Activated CD4-positive, alpha-beta memory T cell treated with anti-CD3 and anti-CD28 coated beads for 36 hours (primary cell): ENCODE results near the gene TOM1L2. TPM values are rescaled to one million over a fixed set of nuclear protein-coding genes. Genes with fewer than 3 reads are reported as not detected.

Source experiments
- CTCF ChIA-PET: fragments of 350-600 bp; sonication (Branson Sonifier 250); formaldehyde crosslinking; loops from one replicate; lab custom pipeline; 2021; ENCODE audit warnings: antibody characterized with exemption, inconsistent platforms; lab: Charles Lee
- POLR2A ChIA-PET: fragments of 350-600 bp; sonication (Branson Sonifier 250); formaldehyde crosslinking; loops from one replicate; lab custom pipeline; 2021; ENCODE audit warnings: antibody characterized with exemption; lab: Charles Lee
- DNase-seq: peaks from one replicate; pipeline ENCODE4 v3.0.0-alpha.2; 2020
- H3K27ac Mint-ChIP-seq: one replicate; pipeline ENCODE4 v1.8.0; 2021; ENCODE audit warnings: mixed read lengths
- H3K27me3 Mint-ChIP-seq: one replicate; pipeline ENCODE4 v1.8.0; 2021; ENCODE audit warnings: mixed read lengths
- H3K36me3 Mint-ChIP-seq: one replicate; pipeline ENCODE4 v1.8.0; 2021; ENCODE audit warnings: mixed read lengths
- H3K4me1 Mint-ChIP-seq: one replicate; pipeline ENCODE4 v1.8.0; 2021; ENCODE audit warnings: low read depth, mixed read lengths
- H3K4me3 Mint-ChIP-seq: one replicate; pipeline ENCODE4 v1.8.0; 2021; ENCODE audit warnings: mild to moderate bottlenecking, mixed read lengths
- H3K9me3 Mint-ChIP-seq: one replicate; pipeline ENCODE4 v1.8.0; 2021; ENCODE audit warnings: mixed read lengths
- intact Hi-C: fragments of 100-400 bp; cut with micrococcal nuclease; formaldehyde crosslinking; loops from one replicate; pipeline ENCODE4 v1.15.1; 2023
- total RNA-seq, 2 experiments: library from RNA; stranded (reverse); gene quantifications; one replicate each; pipeline ENCODE4 v1.2.3, GENCODE V29; 2021

Gene TOM1L2
- total RNA-seq, 2 experiments from 2014 or later, result 11.1 to 12.7 TPM

- intact Hi-C loops, result loop anchor here (10.0 kb wide), 1 partner anchor 233 kb away; the partner anchor contains the start of gene ALKBH5
- H3K27me3 Mint-ChIP-seq, result no peaks in the 10 kb centered on the region
- no peak for DNase-seq
- H3K4me3 Mint-ChIP-seq, result no peak overlapping the region
- H3K36me3 Mint-ChIP-seq, result peaks cover 9% of the 10 kb centered on the region
- H3K4me1 Mint-ChIP-seq, result peaks cover 20% of the 10 kb centered on the region
- CTCF ChIA-PET, result no interaction called here
- no peak overlapping the region for H3K27ac Mint-ChIP-seq
- H3K9me3 Mint-ChIP-seq, result no peaks in the 10 kb centered on the region
- POLR2A ChIA-PET, result interaction anchor here (1.4 kb wide), 1 partner anchor 21 kb away, joined by 3 read pairs; the partner anchor contains the start of genes DRC3 and TOM1L2
Observed at GRCh38 chr17:17951524-17951923, 20.7 kb downstream of the TOM1L2 start.

GRCh38 chr17:17950806-17951205 lies 21.4 kb downstream of the TOM1L2 start:
- peaks cover 17% of the 10 kb centered on the region for H3K4me1 Mint-ChIP-seq
- H3K36me3 Mint-ChIP-seq, result peaks cover 7% of the 10 kb centered on the region
- no peaks in the 10 kb centered on the region for H3K27me3 Mint-ChIP-seq
- ChIA-PET CTCF (no interaction called here), POLR2A (interaction anchor here (1.4 kb wide), 1 partner anchor 22 kb away, joined by 3 read pairs; the partner anchor contains the start of genes DRC3 and TOM1L2)
- H3K27ac Mint-ChIP-seq, result no peak overlapping the region
- no peaks in the 10 kb centered on the region for H3K9me3 Mint-ChIP-seq
- no peak overlapping the region for H3K4me3 Mint-ChIP-seq
- no peak for DNase-seq
- intact Hi-C loops, result loop anchor here (10.0 kb wide), 1 partner anchor 234 kb away; the partner anchor contains the start of gene ALKBH5

- Mint-ChIP-seq H3K4me3 (no peak overlapping the region), H3K27ac (no peak overlapping the region), H3K27me3 (no peaks in the 10 kb centered on the region), H3K9me3 (no peaks in the 10 kb centered on the region), H3K4me1 (peaks cover 15% of the 10 kb centered on the region), H3K36me3 (peaks cover 4% of the 10 kb centered on the region)
- intact Hi-C loops, result loop anchor here (10.0 kb wide), 1 partner anchor 234 kb away; the partner anchor contains the start of gene ALKBH5
- no peak for DNase-seq
- ChIA-PET POLR2A (no interaction called here), CTCF (no interaction called here)
Observed at GRCh38 chr17:17950347-17950746, 21.9 kb downstream of the TOM1L2 start.

- POLR2A ChIA-PET, result interaction anchor here (0.8 to 2.3 kb wide), 3 partner anchors 10 to 93 kb away, joined by 4 to 7 read pairs (median 6); no protein-coding TSS in a partner anchor
Observed at GRCh38 chr17:17947966-17948365, 24.2 kb downstream of the TOM1L2 start.

GRCh38 chr17:17947309-17947708 lies 24.9 kb downstream of the TOM1L2 start:
- H3K4me1 Mint-ChIP-seq, result peaks cover 25% of the 10 kb centered on the region
- H3K27me3 Mint-ChIP-seq, result no peaks in the 10 kb centered on the region
- no peak overlapping the region for H3K4me3 Mint-ChIP-seq
- intact Hi-C loops, result no loop called here
- POLR2A ChIA-PET, result interaction anchor here (2.0 to 2.3 kb wide), 2 partner anchors 11 to 13 kb away, joined by 6 to 7 read pairs; no protein-coding TSS in a partner anchor
- H3K27ac Mint-ChIP-seq, result no peak overlapping the region
- no peaks in the 10 kb centered on the region for H3K9me3 Mint-ChIP-seq
- H3K36me3 Mint-ChIP-seq, result peaks cover 1% of the 10 kb centered on the region
- CTCF ChIA-PET, result no interaction called here
- DNase-seq, result no peak

More at GRCh38 chr17:17947966-17948365, 24.2 kb downstream of the TOM1L2 start:
- H3K4me3 Mint-ChIP-seq, result no peak overlapping the region
- peaks cover 1% of the 10 kb centered on the region for H3K36me3 Mint-ChIP-seq
- CTCF ChIA-PET, result no interaction called here
- H3K27ac Mint-ChIP-seq, result no peak overlapping the region
- intact Hi-C loops, result loop anchor here (1.0 kb wide), 1 partner anchor 10 kb away; no protein-coding TSS in a partner anchor
- H3K9me3 Mint-ChIP-seq, result no peaks in the 10 kb centered on the region
- peaks cover 23% of the 10 kb centered on the region for H3K4me1 Mint-ChIP-seq
- H3K27me3 Mint-ChIP-seq, result no peaks in the 10 kb centered on the region
- DNase-seq, result no peak

GRCh38 chr17:17946093-17946492 lies 26.1 kb downstream of the TOM1L2 start:
- Mint-ChIP-seq H3K27me3 (no peaks in the 10 kb centered on the region), H3K4me1 (peaks cover 22% of the 10 kb centered on the region), H3K9me3 (no peaks in the 10 kb centered on the region), H3K4me3 (no peak overlapping the region), H3K36me3 (peaks cover 1% of the 10 kb centered on the region), H3K27ac (no peak overlapping the region)
- CTCF ChIA-PET, result interaction anchor here (0.9 to 1.2 kb wide), 2 partner anchors 26 to 27 kb away, joined by 3 to 4 read pairs; partner anchors contain the start of genes DRC3 and TOM1L2
- intact Hi-C loops, result no loop called here
- POLR2A ChIA-PET, result interaction anchor here (2.0 kb wide), 1 partner anchor 14 kb away, joined by 7 read pairs; no protein-coding TSS in a partner anchor
- DNase-seq, result no peak

GRCh38 chr17:17944743-17945142 lies 27.5 kb downstream of the TOM1L2 start:
- intact Hi-C loops, result no loop called here
- ChIA-PET CTCF (no interaction called here), POLR2A (no interaction called here)
- Mint-ChIP-seq H3K4me1 (peaks cover 22% of the 10 kb centered on the region), H3K36me3 (peaks cover 1% of the 10 kb centered on the region), H3K27ac (no peak overlapping the region), H3K9me3 (no peaks in the 10 kb centered on the region), H3K4me3 (no peak overlapping the region), H3K27me3 (no peaks in the 10 kb centered on the region)
- DNase-seq, result no peak

- ChIA-PET POLR2A (no interaction called here), CTCF (no interaction called here)
- Mint-ChIP-seq H3K9me3 (no peaks in the 10 kb centered on the region), H3K27me3 (no peaks in the 10 kb centered on the region), H3K36me3 (peaks cover 1% of the 10 kb centered on the region), H3K4me1 (peaks cover 22% of the 10 kb centered on the region), H3K27ac (no peak overlapping the region), H3K4me3 (no peak overlapping the region)
- intact Hi-C loops, result no loop called here
- no peak for DNase-seq
Observed at GRCh38 chr17:17944242-17944641, 28.0 kb downstream of the TOM1L2 start.

GRCh38 chr17:17943281-17943984 lies 28.8 kb downstream of the TOM1L2 start:
- no peak overlapping the region for H3K27ac Mint-ChIP-seq

GRCh38 chr17:17942846-17943245 lies 29.4 kb downstream of the TOM1L2 start:
- H3K4me1 Mint-ChIP-seq, result peaks cover 17% of the 10 kb centered on the region
- ChIA-PET POLR2A (no interaction called here), CTCF (interaction anchor here (0.8 kb wide), 1 partner anchor 23 kb away, joined by 3 read pairs; no protein-coding TSS in a partner anchor)
- H3K27ac Mint-ChIP-seq, result no peak overlapping the region
- H3K27me3 Mint-ChIP-seq, result no peaks in the 10 kb centered on the region
- DNase-seq, result no peak
- H3K4me3 Mint-ChIP-seq, result no peak overlapping the region
- intact Hi-C loops, result no loop called here
- no peaks in the 10 kb centered on the region for H3K9me3 Mint-ChIP-seq
- no peaks in the 10 kb centered on the region for H3K36me3 Mint-ChIP-seq

More at GRCh38 chr17:17943281-17943984, 28.8 kb downstream of the TOM1L2 start:
- intact Hi-C loops, result no loop called here
- ChIA-PET POLR2A (no interaction called here), CTCF (interaction anchor here (0.8 kb wide), 1 partner anchor 24 kb away, joined by 3 read pairs; no protein-coding TSS in a partner anchor)
- H3K27me3 Mint-ChIP-seq, result no peaks in the 10 kb centered on the region
- peaks cover 1% of the 10 kb centered on the region for H3K36me3 Mint-ChIP-seq
- H3K9me3 Mint-ChIP-seq, result no peaks in the 10 kb centered on the region
- no peak for DNase-seq
- H3K4me3 Mint-ChIP-seq, result no peak overlapping the region
- peaks cover 22% of the 10 kb centered on the region for H3K4me1 Mint-ChIP-seq

GRCh38 chr17:17941015-17941414 lies 31.2 kb downstream of the TOM1L2 start:
- Mint-ChIP-seq H3K27me3 (no peaks in the 10 kb centered on the region), H3K27ac (no peak overlapping the region)

GRCh38 chr17:17940441-17940911 lies 31.7 kb downstream of the TOM1L2 start:
- H3K4me3 Mint-ChIP-seq, result no peak overlapping the region
- no peaks in the 10 kb centered on the region for H3K27me3 Mint-ChIP-seq
- H3K4me1 Mint-ChIP-seq, result peaks cover 18% of the 10 kb centered on the region
- CTCF ChIA-PET, result interaction anchor here (1.3 kb wide), 1 partner anchor 327 kb away, joined by 3 read pairs; no protein-coding TSS in a partner anchor
- intact Hi-C loops, result no loop called here
- POLR2A ChIA-PET, result interaction anchor here (0.8 kb wide), 1 partner anchor 17 kb away, joined by 3 read pairs; no protein-coding TSS in a partner anchor
- no peaks in the 10 kb centered on the region for H3K36me3 Mint-ChIP-seq
- DNase-seq, result no peak
- no peaks in the 10 kb centered on the region for H3K9me3 Mint-ChIP-seq
- H3K27ac Mint-ChIP-seq, result no peak overlapping the region

More at GRCh38 chr17:17941015-17941414, 31.2 kb downstream of the TOM1L2 start:
- no peak overlapping the region for H3K4me3 Mint-ChIP-seq
- peaks cover 12% of the 10 kb centered on the region for H3K4me1 Mint-ChIP-seq
- DNase-seq, result no peak
- H3K9me3 Mint-ChIP-seq, result no peaks in the 10 kb centered on the region
- CTCF ChIA-PET, result interaction anchor here (1.3 to 1.4 kb wide), 2 partner anchors 22 to 327 kb away, joined by 3 to 4 read pairs; no protein-coding TSS in a partner anchor
- H3K36me3 Mint-ChIP-seq, result no peaks in the 10 kb centered on the region
- POLR2A ChIA-PET, result interaction anchor here (0.8 kb wide), 1 partner anchor 17 kb away, joined by 3 read pairs; no protein-coding TSS in a partner anchor
- intact Hi-C loops, result no loop called here
